K562 (cell line): ENCODE measurements around the gene PATL1. TPM values are rescaled to one million over a fixed set of nuclear protein-coding genes. Genes with fewer than 3 reads are reported as not detected.

Source experiments
- CC2D1A ChIP-seq: fragments of 450-650 bp; IDR thresholded peaks from 2 replicates; pipeline ENCODE4 v1.6.1; 2017; ENCODE audit warnings: mild to moderate bottlenecking
- E2F8 ChIP-seq: fragments of 450-650 bp; IDR thresholded peaks from 2 replicates; pipeline ENCODE4 v1.7.1; 2018; ENCODE audit warnings: mild to moderate bottlenecking, low read depth; ENCODE audit not compliant: partially characterized antibody
- KLF6 ChIP-seq: fragments of 250-450 bp; sonication (Bioruptor Pico); IDR thresholded peaks from 2 replicates; pipeline ENCODE4 v1.4.0; 2020; ENCODE audit warnings: mild to moderate bottlenecking, moderate library complexity, borderline replicate concordance
- MLX ChIP-seq, 2 experiments: fragments of 450-650 bp in 1 of 2; sonication (generic) in 1 of 2; formaldehyde crosslinking; conservative IDR thresholded peaks; 2 replicates each; pipeline versions ENCODE4 v1.4.0 to v1.8.1; 2020 to 2022; ENCODE audit warnings: mild to moderate bottlenecking in 1 of 2, missing genetic modification reagents in 1 of 2
- NR2C2 ChIP-seq, 2 experiments: fragments of 200-800 bp in 1 of 2; sonication (Bioruptor generic) in 1 of 2; sonication (generic) in 1 of 2; formaldehyde crosslinking in 1 of 2; IDR thresholded peaks; 2 replicates each; pipeline versions ENCODE4 v1.6.1 to v1.8.0; 2016 to 2022; ENCODE audit warnings: mild to moderate bottlenecking in 1 of 2, missing compliant biosample characterization in 1 of 2, missing genetic modification characterization in 1 of 2, missing genetic modification reagents in 1 of 2
- TEAD2 ChIP-seq: fragments of 450-650 bp; IDR thresholded peaks from 2 replicates; pipeline ENCODE4 v1.6.1; 2016; ENCODE audit warnings: missing genetic modification characterization, control low read depth, missing compliant biosample characterization
- TFE3 ChIP-seq: fragments of 450-650 bp; formaldehyde crosslinking; IDR thresholded peaks from 2 replicates; pipeline ENCODE4 v1.4.0; 2020; ENCODE audit warnings: mild to moderate bottlenecking, mixed read lengths
- TSHZ1 ChIP-seq: fragments of 250-450 bp; sonication (Bioruptor Pico); IDR thresholded peaks from 2 replicates; pipeline ENCODE4 v1.4.0; 2020; ENCODE audit warnings: mild to moderate bottlenecking, moderate library complexity
- ZBTB12 ChIP-seq: fragments of 250-450 bp; sonication (Bioruptor Pico); IDR thresholded peaks from 2 replicates; pipeline ENCODE4 v1.4.0; 2020
- ZBTB33 ChIP-seq: sonication (generic); formaldehyde crosslinking; IDR thresholded peaks from 2 replicates; pipeline ENCODE4 v1.8.1; 2023; ENCODE audit warnings: mild to moderate bottlenecking, missing genetic modification reagents
- ZFP1 ChIP-seq: fragments of 450-650 bp; formaldehyde crosslinking; IDR thresholded peaks from 2 replicates; pipeline ENCODE4 v1.4.0; 2020; ENCODE audit warnings: mild to moderate bottlenecking, mixed read lengths
- ZNF445 ChIP-seq: fragments of 250-450 bp; sonication (Bioruptor Pico); IDR thresholded peaks from 2 replicates; pipeline ENCODE4 v1.4.0; 2020; ENCODE audit warnings: low read depth, mild to moderate bottlenecking, moderate library complexity
- polyA plus RNA-seq, 8 experiments: library from polyadenylated mRNA; depleted of rRNA in 4 of 8; stranded (reverse) in 5 of 8; unstranded in 3 of 8; fragments of >200 nt; fragmentation: Nextera tagmentation in 2 of 8; fragmentation: Illumina TruSeq in 1 of 8; extraction: Ambion mirVana in 2 of 8; extraction: Trizol in 1 of 8; gene quantifications; 2 replicates each; pipeline versions ENCODE4 v1.2.1 to v1.2.3, GENCODE V29; 2011 to 2014; ENCODE audit warnings: inconsistent platforms in 1 of 8, missing spikeins in 1 of 8
- total RNA-seq, 7 experiments: library from RNA; depleted of rRNA in 6 of 7; stranded (reverse); fragments of >200 nt in 6 of 7; fragmentation: Illumina TruSeq in 2 of 7; extraction: Trizol in 2 of 7; gene quantifications; 2 replicates each; pipeline versions ENCODE4 v1.2.1 to v1.2.3, GENCODE V29; 2011 to 2021; ENCODE audit warnings: low replicate concordance in 1 of 7

The PATL1 gene
- total and polyA plus RNA-seq, 9 of the 15 experiments (the other 6 are each of a cell fraction or from before 2014, with no cell fraction given): 3.2 to 48.0 (median 16.4) TPM

GRCh38 chr11:59615637-59616395, 53.0 kb downstream of the PATL1 start, which contains the start of gene OSBP (continued):
- TF ChIP-seq TSHZ1 (CRISPR knock-in tag) (no peak), ZBTB12 (peak; percentile 90), KLF6 (CRISPR knock-in tag) (no peak), ZBTB33 (peak; percentile 34; the same call in 1 of the 2 replicates), TEAD2 (tag) (peak; percentile 47; the same call in 1 of the 2 replicates), ZFP1 (no peak), CC2D1A (peak; percentile 31; the same call in 1 of the 2 replicates), E2F8 (peak; percentile 67), MLX (CRISPR knock-in tag; conservative IDR thresholded peaks at IDR 0.05) (no peak), TFE3 (CRISPR knock-in tag) (no peak), ZNF445 (no peak), NR2C2 (CRISPR knock-in tag; IDR thresholded peaks at IDR 0.05) (no peak), NR2C2 (tag; IDR thresholded peaks at IDR 0.05) (peak; percentile 87; the same call in 1 of the 2 replicates)
